GM19397 (cell line): Measurements from ENCODE around the gene IDUA.
"Not testable (repeated sequence)": the region's sequence is repeated elsewhere in the genome, so short reads cannot be mapped to it uniquely, and the experiment has no call there.

ENCODE experiments used
- ATAC-seq: cut with Tn5 transposase; IDR thresholded peaks from one replicate; pipeline ENCODE4 v1.9.1; 2021; ENCODE audit warnings: mild to moderate bottlenecking, moderate library complexity; ENCODE audit not compliant: unreplicated experiment

The IDUA gene

DNA sequence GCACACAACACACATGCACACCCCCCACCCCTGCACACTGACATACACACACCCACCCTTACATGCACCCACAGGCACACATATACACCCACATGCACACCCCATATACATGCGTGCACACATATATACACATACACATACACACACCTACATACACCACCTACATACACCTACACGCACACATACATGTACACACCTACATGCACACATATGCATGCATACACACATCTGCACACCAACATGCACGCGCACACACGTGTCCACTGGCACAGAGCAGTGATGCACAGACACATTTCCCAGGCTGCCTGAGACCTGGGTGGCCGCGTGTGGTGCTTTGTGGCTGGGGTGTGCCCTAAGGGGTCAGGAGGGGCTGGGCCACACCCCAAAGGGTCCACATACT, 56.3 kb downstream of the IDUA start:
- ATAC-seq: no peak

DNA sequence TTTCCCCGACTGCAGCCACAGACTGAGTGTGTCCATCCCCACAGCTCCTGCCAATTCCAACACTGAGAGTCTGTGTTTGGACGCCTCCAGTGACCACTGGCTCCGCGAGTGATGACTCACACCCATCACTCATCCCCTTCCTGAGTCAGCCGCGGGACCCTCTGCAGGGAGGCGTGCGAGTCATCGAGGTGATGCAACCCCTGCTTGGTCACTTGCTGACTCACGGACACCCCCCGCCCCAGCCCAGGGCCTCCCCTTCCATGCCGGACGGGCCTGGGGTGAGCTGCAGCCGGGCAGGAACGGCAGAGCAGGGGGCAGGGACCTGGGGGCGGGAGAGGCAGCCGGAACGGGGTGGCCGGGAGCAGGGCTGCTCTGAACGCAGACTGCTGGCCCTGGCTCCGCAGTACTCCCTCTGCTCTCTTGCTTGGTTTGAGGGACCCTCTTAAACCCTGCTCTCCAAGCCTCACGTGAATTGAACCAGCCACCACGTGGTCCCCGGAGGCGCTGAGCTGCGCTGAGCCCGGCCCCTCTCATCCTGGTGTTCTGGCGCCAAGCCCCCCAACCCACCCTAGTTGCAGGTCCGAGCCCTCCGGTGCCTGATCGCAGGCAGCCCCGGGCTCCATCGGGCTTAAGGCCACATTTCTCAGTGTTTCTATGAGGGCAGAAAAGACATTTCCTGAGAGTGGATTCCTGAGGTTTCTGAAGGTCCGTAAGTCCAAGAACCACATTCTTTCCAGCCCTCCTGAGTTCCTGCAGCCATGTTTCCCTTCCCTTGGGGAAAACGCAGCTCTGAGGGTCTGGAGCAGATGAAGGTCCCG, 57.0 kb downstream of the IDUA start:
- ATAC-seq: no peak

DNA sequence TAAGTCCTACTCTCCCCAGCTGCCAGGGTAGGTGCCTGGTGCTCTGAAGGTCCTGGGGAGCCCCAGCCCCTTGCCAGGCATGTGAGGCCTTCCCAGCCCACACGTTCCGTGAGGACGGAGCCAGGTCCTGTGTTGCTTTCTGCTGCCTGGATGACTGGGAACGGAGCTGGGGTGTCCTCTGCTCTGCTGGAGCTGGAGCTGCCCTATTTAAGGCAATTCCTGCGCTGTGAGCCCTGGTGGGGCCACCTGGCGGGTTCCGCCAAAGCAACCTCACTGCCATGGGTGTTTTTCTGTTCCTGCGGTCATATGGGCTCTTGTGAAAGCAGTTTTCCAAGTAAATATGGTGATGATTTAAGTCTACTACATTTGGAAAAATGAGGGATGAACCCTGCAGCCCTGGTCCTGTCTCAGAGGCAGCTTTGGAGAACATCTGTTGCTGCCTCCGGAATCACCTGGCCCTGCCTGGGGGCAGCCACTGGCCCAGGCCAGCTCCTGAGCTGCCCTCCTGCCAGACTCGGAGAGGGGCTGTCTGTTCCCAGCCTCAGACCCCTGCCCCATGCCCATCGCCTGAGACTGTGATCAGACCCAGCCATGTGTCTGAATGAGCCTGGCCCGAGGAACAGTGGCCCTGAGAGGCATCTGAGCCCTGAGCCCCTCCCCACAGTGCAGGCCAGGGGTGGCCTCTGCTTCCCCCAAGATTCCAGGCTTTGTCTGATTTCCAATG, 57.8 kb downstream of the IDUA start:
- no peak for ATAC-seq

- no peak for ATAC-seq
These were observed 58.4 kb downstream of the IDUA start for GRCh38 chr4:1045193-1045594.

- no peak for ATAC-seq
These were observed 58.9 kb downstream of the IDUA start for GRCh38 chr4:1045595-1046201.

GRCh38 chr4:1046581-1047011, 59.8 kb downstream of the IDUA start:
- not testable (repeated sequence) for ATAC-seq

- no peak for ATAC-seq
These were observed 60.5 kb downstream of the IDUA start for GRCh38 chr4:1047106-1047975.

DNA sequence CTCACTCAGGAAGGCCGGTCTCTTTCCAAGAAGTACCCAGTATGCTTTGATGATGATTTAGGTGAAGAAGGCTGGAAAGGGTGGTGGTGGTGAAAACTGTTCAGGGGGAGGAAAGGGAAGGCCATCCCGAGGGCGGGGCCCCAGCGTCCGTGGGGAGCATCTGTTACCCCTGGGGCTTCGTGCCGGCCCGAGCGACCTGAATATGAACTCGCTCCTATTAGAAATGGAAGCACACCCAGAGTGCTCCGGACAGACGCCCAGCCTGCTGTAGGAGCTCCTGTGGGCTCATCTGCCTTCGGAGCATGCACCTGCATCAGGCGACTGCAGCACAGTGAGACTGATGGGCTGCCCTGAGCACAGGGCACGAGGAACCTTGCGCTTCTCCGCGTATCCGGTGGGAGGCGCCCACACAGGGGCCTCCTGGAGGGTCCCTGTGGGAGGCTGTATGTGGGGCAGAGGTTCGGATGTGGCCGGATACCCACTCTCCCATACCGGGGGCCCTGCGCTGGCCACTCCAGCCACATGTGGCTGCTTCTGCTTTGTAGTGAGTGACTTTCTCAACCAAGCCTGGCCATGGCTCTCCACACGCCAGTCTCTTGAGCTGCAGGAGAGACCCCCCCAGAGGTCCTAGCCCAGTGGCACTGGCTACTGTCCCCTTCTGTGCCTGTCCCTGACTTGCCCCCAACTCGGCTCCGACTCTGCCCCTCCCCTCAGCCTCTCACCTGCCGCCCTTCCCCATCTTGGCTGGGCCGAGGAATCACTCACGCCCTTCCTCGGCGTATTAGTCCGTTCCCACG, 61.3 kb downstream of the IDUA start:
- ATAC-seq: no peak

- ATAC-seq: no peak
These were observed 62.1 kb downstream of the IDUA start for GRCh38 chr4:1048773-1049590.

DNA sequence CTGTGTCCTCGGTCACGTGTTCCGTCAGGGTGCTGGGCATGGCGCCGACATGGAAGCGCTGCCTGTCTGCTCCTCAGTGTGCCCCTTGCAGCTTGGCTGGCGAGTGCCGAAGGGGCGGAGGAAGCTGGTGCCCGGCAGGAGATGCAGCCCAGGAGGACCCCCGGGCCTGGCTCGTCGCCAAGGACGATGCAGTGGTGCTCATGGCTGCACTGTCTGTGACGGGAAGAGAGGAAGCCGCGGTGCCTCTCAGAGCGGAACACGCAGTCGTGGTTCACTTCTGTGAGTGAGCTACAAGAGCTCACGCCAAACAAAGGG, 62.7 kb downstream of the IDUA start:
- no peak for ATAC-seq

- no peak for ATAC-seq
These were observed 63.8 kb downstream of the IDUA start for GRCh38 chr4:1050486-1051213.

GRCh38 chr4:1051472-1051871, 64.6 kb downstream of the IDUA start:
- no peak for ATAC-seq

- ATAC-seq: no peak
These were observed 65.4 kb downstream of the IDUA start for GRCh38 chr4:1052231-1052671.

DNA sequence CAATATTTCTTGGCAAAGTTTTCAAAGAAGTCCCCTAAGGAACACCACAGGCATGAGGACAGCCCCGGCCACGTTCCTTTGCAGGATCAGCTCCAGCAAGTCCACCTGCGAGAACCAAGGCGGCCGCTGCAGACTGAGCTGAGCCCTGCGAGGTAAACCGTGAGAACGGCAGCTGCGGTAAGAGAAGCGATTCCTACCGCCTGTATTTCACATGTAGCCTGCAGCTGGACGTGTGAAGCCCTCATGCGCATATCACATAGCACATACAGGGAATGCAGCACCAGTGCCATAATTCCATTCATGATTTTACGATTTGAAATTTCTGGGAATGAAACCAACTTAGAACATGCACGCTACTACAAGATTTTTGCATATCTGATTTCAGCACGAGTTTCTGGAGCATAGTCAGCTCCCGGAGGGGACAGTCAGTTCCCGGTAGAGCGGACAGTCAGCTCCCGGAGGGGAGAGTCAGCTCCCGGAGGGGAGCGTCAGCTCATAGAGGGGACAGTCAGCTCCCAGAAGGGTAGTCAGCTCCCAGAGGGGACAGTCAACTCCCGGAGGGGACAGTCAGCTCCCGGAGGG, 66.3 kb downstream of the IDUA start:
- ATAC-seq: no peak

DNA sequence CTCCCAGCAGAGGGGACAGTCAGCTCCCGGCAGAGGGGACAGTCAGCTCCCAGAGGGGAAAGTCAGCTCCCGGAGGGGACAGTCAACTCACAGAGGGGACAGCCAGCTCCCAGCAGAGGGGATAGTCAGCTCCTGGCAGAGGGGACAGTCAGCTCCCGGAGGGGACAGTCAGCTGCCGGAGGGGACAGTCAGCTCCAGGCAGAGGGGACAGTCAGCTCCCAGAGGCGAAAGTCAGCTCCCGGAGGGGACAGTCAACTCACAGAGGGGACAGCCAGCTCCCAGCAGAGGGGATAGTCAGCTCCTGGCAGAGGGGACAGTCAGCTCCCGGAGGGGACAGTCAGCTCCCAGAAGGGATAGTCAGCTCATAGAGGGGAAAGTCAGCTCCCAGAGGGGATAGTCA, 67.0 kb downstream of the IDUA start:
- ATAC-seq: not testable (repeated sequence)
